HG03103 (cell line): Measurements from ENCODE around the gene VEGFB.
A peak's percentile ranks its signal among the peaks of the same experiment; 100 is the strongest.

Experiments
- ATAC-seq: cut with Tn5 transposase; IDR thresholded peaks from one replicate; pipeline ENCODE4 v1.9.1; 2021; ENCODE audit warnings: low read depth; ENCODE audit not compliant: unreplicated experiment

Gene VEGFB

GRCh38 chr11:64276653-64277431 is 42.5 kb downstream of the VEGFB start:
- no peak for ATAC-seq

GRCh38 chr11:64278576-64279190 is 44.3 kb downstream of the VEGFB start:
- no peak for ATAC-seq

- no peak for ATAC-seq
These were observed 47.8 kb downstream of the VEGFB start for GRCh38 chr11:64281957-64282770.

GRCh38 chr11:64283092-64283491 is 48.7 kb downstream of the VEGFB start:
- ATAC-seq, result no peak

GRCh38 chr11:64284048-64284961 is 49.9 kb downstream of the VEGFB start, which contains the start of gene BAD:
TSS of gene BAD (minus strand) at chr11:64284665. CDS start at chr11:64284368, 297 bp downstream.
- peak; percentile 47 for ATAC-seq

- peak; percentile 41 for ATAC-seq
These were observed 50.8 kb downstream of the VEGFB start, which contains the start of gene GPR137 for GRCh38 chr11:64284962-64285884. TSS of gene GPR137 (plus strand) at chr11:64285848. CDS start at chr11:64286525, 677 bp downstream.

- no peak for ATAC-seq
These were observed 51.8 kb downstream of the VEGFB start for GRCh38 chr11:64285885-64286800.

- ATAC-seq, result no peak
These were observed 52.4 kb downstream of the VEGFB start for GRCh38 chr11:64286801-64287159.

- ATAC-seq, result no peak
These were observed 53.4 kb downstream of the VEGFB start for GRCh38 chr11:64287676-64288352.

- no peak for ATAC-seq
These were observed 54.0 kb downstream of the VEGFB start for GRCh38 chr11:64288353-64288750.
